ENCODE results near the gene PRRT1.
A peak's percentile ranks its signal among the peaks of the same experiment; 100 is the strongest.
"Not testable (repeated sequence)": the region's sequence is repeated elsewhere in the genome, so short reads cannot be mapped to it uniquely, and the experiment has no call there.

PRRT1 gene

DNA sequence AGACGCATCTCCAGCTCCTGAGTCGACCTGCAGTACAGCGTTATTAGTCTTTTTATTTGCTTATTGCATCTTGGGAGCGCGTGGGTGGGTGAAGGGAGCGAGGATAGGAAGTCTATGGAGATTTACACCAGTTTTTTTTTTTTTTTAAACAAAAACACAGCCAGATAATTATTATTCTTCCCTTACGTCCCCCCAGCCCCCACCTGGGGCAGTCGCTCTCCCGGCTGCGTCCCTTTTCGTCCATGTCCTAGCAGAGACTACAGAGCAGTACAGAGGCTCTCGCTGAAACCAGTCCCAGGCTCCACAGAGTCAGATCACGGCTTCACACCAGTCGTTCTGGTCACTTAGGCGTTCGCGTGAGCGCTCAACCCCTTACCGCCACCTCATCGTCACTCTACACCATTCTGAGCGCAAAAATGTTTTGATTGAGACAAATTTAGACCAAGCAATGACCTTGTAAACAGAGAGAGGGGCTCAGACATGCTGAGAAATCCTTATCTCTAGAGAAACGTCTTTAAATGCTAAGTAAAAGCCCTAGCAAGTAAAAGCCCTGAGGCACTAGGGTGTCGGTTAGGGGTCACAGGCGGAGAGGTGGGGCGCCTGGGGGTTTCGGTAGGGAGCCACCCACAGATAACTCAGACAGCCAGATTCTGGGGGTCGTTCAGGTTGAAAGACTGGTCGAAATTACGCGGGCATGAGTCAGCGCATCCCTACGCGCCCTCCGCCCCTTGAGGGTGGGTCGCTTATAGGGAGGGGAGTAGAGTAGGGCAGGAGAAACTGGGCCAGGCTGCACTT is 1.2 kb upstream of the PRRT1 start:
- peak in 15 of 58 donors; percentile 11 to 50 (median 35) for DNase-seq

DNA sequence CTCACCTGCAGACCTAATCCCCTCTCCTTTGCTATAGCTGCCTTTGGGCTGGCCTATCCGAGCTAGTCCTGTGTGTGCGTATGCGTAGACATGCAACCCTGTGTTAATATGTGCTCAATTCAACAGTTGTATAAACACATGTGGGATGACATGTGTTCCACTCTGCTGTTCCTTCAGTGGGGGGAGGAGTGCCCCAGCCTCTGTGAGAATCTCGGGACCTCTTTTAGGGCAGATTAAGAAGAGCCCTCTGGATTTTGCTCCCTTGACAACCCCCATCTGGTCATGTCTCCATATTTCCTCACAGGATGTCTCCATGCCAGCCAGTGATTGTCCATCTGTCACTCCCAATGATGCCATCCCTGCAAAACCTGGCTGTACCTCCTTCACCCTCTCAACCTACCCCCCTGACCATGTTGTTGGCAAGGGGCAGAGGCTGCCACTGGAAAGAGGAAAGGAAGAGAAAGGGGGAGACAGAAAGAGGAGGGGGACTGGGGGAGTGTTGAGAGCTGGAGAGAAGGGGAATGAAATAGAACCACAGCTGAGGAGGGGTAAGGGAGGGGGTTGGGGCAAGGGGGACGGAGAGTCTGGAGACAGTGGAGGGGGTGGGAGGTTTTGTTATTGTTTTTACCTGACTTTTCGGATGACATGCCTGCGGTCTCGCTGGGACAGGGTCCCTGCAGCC is 417 bp downstream of the PRRT1 start:
- DNase-seq = peak in 10 of 58 donors; percentile 8 to 55 (median 28)

DNA sequence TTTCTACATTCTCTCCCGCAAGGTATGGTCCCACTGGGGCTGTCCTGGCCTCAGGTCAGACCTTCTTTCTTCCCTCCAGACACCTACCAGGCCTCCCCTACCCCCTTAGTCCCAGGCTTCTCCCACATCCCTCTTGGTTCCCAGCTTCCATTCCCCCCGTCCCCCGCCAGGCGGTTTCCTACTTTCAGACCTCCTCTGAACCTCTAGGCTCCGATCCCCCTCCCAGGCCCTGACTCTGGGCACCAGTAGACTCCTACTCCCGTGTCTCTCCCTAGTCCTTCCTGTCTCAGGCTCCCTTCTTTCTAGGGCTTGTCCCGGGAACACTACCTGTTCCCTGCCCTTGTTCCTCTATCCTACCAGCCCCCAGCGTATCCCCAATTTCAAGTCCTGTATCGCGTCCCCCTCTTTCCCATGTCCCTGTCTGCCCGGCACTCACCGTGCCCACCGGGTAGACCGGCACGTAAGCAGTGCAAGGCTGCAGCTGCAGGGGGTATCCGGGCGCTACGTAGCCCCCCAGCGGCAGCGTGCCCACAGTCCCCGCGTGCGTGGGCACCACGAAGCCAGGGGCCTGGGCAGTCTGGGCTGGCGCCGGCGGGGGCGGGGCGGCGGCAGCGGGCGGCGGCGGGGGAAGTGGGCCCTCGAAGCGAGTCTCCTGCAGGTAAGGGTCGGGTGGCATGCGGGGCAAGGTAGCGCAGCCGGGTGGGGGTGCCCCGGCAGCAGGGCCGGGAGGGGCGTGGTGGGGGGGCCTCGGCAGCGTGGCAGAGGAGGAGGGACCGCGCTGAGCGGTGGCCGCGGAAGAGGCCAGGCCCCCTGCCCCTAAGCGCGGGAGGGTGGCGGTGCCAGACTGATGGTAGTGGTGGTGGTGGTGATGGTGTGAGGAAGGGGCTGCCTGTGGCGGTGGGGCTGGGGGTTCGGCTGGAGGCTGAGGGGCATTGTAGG is 1.5 kb downstream of the PRRT1 start:
- peak in 1 of 58 donors; percentile 34 for DNase-seq

- no peak for DNase-seq
These were observed 2.5 kb downstream of the PRRT1 start for GRCh38 chr6:32149092-32149755.

DNA sequence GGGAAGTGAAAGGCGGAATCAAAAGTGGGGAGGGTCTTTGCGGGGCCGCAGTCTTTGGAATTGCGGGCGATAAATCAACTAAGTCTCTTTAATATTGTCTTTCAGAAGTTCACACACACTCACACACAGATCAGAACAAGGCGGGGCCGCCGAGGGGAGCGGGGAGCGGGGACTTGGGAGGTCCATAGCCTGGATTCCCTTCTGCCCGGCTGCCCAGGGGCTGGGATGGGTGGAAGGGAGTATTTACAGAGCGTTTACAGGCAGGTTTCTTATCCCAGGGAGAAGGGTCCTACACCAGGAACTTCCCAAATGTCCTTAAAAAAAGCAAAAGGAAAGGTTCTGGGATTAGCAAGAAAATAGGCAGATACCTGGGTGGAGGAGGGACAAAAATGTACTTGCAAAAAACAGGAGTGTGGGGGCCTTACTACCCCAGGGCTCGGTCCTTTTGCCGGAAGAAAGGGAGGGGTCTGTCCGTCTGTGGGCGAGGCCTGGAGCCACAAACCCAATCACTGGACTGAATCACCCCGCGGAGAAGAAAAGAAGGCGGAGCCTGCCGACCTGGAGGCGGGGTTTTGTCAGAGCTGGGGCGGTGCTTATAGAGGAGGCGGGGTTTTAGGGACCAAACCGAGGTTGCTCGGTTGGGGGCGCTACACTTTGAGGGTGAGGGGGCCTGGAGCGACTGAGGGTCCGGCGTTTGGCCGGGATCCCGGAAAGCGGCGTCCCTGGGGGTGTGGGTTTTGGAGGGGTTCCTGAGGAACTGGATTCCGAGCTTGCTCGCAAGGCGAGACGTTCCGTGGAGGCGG is 3.2 kb downstream of the PRRT1 start:
- DNase-seq = peak in 16 of 58 donors; percentile 8 to 56 (median 25)

DNA sequence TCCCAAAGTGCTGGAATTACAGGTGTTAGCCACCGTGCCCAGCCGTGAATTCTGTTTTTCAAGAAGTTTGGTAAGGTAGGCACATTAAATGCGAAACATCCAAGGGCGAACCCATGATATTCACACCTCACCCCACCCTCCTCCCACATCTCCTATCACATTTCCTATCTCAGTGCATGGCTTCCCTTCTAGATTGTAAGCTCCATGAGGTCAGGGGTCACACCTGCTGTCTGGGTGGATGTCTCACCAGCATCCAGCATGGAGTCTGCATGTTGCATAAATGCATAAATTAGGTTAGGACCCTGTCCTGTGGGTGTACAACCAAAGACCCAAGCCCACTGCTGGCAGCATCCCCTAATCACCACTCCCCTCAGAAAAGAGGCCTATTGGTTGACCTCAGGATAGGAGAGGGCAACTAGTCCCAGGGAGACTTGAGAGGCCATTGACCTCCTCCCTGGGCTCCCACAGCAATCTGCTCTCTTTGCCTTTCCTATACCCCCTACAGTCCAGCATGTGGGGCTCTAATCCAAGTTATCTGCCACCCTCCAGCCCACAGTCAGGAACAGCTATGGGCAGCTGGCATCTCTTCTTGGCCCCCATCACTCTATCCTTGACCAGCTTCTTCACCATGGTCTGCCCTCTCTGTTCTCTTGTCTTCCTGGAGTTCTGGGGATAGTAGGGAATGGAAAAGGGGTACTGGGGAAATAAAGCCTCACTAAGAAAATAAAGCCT is 4.2 kb downstream of the PRRT1 start:
- DNase-seq = no peak

GRCh38 chr6:32146687-32147086 is 5.1 kb downstream of the PRRT1 start:
- DNase-seq = no peak

- DNase-seq = no peak
These were observed 5.5 kb downstream of the PRRT1 start for GRCh38 chr6:32146287-32146686.

DNA sequence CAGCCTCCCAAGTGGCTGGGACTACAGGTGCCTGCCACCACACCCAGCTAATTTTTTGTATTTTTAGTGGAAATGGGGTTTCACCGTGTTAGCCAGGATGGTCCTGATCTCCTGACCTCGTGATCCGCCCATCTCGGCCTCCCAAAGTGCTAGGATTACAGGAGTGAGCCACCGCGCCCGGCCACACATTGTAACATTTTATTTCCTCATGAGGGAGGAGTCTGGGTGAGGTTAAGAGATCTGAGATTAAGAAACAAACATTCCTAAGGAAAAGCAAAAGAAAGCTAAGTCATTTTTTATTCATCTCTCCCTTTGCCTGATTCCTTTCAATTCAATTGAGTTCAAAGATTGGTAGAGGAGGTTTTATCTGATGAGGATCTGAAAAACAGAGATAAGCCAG is 7.5 kb downstream of the PRRT1 start:
- DNase-seq = not testable (repeated sequence)

DNA sequence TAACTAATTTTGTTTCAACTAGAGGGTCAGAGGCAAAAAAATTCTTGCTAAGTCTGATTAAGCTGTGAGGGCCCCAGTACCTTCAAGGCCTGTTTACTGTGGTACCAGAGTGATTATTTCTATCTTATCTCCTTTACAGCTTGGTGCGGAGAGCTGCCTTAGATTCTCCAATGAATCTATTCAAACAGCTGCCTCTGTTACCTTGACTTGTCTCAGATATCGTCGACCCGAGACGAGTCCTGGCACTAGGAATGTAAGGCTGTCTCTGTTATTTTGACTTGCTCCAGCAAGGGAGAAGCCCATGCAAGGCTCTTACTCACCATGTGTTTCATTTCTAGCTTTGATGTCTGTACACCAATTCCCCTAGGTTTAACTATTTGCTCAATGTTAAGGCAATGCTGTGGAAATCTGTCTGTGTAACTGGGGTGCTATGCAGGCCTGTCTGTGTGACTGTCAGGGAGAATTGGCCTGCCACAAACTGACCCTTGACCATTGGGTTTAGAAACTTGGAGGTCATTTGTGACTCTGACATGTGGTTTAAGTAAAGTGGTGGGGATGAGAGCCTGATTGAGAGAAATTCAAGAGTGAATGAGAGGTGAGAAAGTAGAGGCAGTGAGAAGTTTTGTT is 11.2 kb downstream of the PRRT1 start:
- DNase-seq = no peak

- DNase-seq = no peak
These were observed 12.1 kb downstream of the PRRT1 start for GRCh38 chr6:32139590-32139989.

DNA sequence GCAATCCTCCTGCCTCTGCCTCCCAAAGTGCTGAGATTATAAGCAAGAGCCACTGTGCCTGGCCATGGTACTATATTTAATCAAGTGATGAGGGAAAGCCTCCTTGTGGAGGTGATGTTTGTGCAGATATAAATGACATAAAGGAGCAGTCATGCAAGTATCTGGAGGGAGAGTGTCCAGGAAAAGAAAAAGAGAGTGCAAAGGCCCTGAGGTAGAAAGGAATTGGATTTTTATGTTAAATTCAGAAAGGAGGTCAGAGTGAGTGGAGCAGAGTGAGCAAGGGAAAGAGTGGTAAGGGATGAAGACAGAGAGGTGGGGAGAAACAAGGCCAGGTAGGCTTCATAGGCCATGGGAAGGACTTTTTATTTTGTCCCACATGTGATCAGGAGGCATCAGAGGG is 14.3 kb downstream of the PRRT1 start:
- DNase-seq = no peak

DNA sequence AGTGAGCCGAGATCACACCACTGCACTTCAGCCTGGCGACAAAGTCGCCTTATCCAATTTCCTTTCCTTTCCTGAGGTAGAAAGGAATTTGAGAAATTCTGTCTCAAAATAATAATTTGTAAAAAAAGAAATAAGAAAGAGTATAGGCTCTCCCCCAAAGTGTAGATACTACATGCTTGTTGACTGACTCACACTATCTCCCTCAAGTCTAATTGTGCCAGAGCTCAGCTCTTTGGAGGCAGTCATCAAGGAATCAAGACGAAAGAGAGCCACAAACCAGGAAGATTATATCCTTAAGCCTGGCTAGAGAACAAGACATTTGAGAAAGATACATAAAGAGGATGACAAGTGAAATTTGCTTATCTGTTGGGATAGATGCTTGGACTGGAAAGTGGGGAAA is 18.0 kb downstream of the PRRT1 start:
- DNase-seq = no peak

DNA sequence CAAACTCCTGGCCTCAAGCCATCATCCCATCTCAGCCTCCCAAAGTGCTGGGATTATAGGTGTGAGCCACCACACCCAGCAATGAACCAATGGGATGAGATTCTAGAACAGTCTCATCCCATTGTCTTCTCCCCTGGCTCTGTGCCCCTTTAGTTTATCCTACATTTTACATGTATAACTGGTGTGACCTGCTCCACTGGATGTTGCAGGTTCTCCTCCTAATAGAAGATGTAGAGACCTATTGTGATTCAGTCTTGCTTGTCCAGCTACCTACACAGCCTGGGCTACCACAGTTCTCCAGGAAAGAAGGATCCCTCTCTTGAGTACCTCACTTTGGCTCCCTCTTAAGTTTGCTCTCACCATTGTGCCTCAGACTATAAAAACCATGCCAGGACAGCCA is 19.6 kb downstream of the PRRT1 start:
- no peak for DNase-seq

GRCh38 chr6:32131439-32131948 is 20.2 kb downstream of the PRRT1 start:
- DNase-seq = no peak

- peak in 2 of 58 donors; percentile 89 to 92 for DNase-seq
These were observed 22.2 kb downstream of the PRRT1 start for GRCh38 chr6:32129297-32130088.

GRCh38 chr6:32128751-32129296 is 22.9 kb downstream of the PRRT1 start:
- peak in 1 of 58 donors; percentile 43 for DNase-seq
